ENCODE measurements around the gene SLC30A2. TPM values are rescaled to one million over a fixed set of nuclear protein-coding genes. Genes with fewer than 3 reads are reported as not detected.

Gene SLC30A2
- total and polyA plus RNA-seq, 2 experiments from 2014 or later: 0.07 TPM; not detected in 1

- Histone ChIP-seq H3K79me2 (replicated peaks; ENCODE audit: insufficient read depth) (no peaks in the 10 kb centered on the region), H2AFZ (no peak overlapping the region), H3K4me2 (no peak overlapping the region), H3K27me3 (ENCODE audit: insufficient read depth) (no peaks in the 10 kb centered on the region), H3K27ac (ENCODE audit: low read depth) (no peak overlapping the region), H3K4me3 (no peak overlapping the region), H4K20me1 (replicated peaks; ENCODE audit: insufficient read depth) (no peaks in the 10 kb centered on the region), H3F3A (replicated peaks; ENCODE audit: low read depth) (0 out of 2 replicates have a peak, but pooled peaks cover 5% of the 10 kb centered on the region), H3K4me1 (ENCODE audit: insufficient read depth) (peaks cover 13% of the 10 kb centered on the region), H3K9me2 (ENCODE audit: insufficient read depth) (no peaks in the 10 kb centered on the region), H3K36me3 (ENCODE audit: insufficient read depth) (no peaks in the 10 kb centered on the region)
- no peak for DNase-seq (ENCODE audit: low spot score)
- Mint-ChIP-seq H3K4me1 (peaks cover 30% of the 10 kb centered on the region), H3K27ac (no peak overlapping the region), H3K4me3 (no peak overlapping the region), H3K36me3 (ENCODE audit: low read depth) (no peaks in the 10 kb centered on the region), H3K27me3 (ENCODE audit: insufficient read depth, low read depth, poor library complexity) (peaks cover 17% of the 10 kb centered on the region), H3K9me3 (no peaks in the 10 kb centered on the region)
- no peak for ATAC-seq
- TF ChIP-seq ZNF462 (CRISPR knock-in tag; IDR thresholded peaks at IDR 0.05): no peak
- TF ChIP-seq, protein P1, sequence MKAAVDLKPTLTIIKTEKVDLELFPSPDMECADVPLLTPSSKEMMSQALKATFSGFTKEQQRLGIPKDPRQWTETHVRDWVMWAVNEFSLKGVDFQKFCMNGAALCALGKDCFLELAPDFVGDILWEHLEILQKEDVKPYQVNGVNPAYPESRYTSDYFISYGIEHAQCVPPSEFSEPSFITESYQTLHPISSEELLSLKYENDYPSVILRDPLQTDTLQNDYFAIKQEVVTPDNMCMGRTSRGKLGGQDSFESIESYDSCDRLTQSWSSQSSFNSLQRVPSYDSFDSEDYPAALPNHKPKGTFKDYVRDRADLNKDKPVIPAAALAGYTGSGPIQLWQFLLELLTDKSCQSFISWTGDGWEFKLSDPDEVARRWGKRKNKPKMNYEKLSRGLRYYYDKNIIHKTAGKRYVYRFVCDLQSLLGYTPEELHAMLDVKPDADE (IDR thresholded peaks at IDR 0.05): no peak
- no peak for TF ChIP-seq POLR2AphosphoS5 (IDR thresholded peaks at IDR 0.05; ENCODE audit: low read depth)
- TF ChIP-seq ZNF114 (CRISPR knock-in tag; IDR thresholded peaks at IDR 0.05): no peak
- no peak for TF ChIP-seq EZH2 (IDR thresholded peaks at IDR 0.05; ENCODE audit: low read depth, unreplicated experiment)
- no peak for TF ChIP-seq CREB1 (CRISPR knock-in tag; IDR thresholded peaks at IDR 0.05; ENCODE audit: low read depth)
- no peak for TF ChIP-seq EZH2phosphoT487 (IDR thresholded peaks at IDR 0.05; ENCODE audit: unreplicated experiment)
- TF ChIP-seq STAT1 (IDR thresholded peaks at IDR 0.05; ENCODE audit: unreplicated experiment): no peak
- TF ChIP-seq JUNB (IDR thresholded peaks at IDR 0.05; ENCODE audit: unreplicated experiment): no peak
- no peak for TF ChIP-seq NANOG (IDR thresholded peaks at IDR 0.05; ENCODE audit: borderline replicate concordance)
- no peak for TF ChIP-seq ZNF331 (CRISPR knock-in tag; IDR thresholded peaks at IDR 0.05; ENCODE audit: low read depth)
Observed at GRCh38 chr1:26014179-26014578, 31.7 kb downstream of the SLC30A2 start.
